Endothelial cell (in vitro differentiated cells): ENCODE results near the gene FADS1. TPM values are rescaled to one million over a fixed set of nuclear protein-coding genes. Genes with fewer than 3 reads are reported as not detected.

ENCODE experiments used
- DNase-seq: peaks from one replicate; pipeline ENCODE4 v3.0.0; 2021; ENCODE audit warnings: low spot score
- H3K27ac Mint-ChIP-seq: one replicate; pipeline ENCODE4 v1.8.0; 2021; ENCODE audit warnings: mixed read lengths, inconsistent platforms; ENCODE audit not compliant: unreplicated experiment
- H3K27me3 Mint-ChIP-seq: one replicate; pipeline ENCODE4 v1.8.0; 2021; ENCODE audit warnings: mild to moderate bottlenecking, moderate library complexity, mixed read lengths, inconsistent platforms; ENCODE audit not compliant: unreplicated experiment
- H3K36me3 Mint-ChIP-seq: one replicate; pipeline ENCODE4 v1.8.0; 2021; ENCODE audit warnings: mild to moderate bottlenecking, low read depth, mixed read lengths, inconsistent platforms; ENCODE audit not compliant: unreplicated experiment
- H3K4me1 Mint-ChIP-seq: one replicate; pipeline ENCODE4 v1.8.0; 2021; ENCODE audit warnings: mild to moderate bottlenecking, mixed read lengths, inconsistent platforms; ENCODE audit not compliant: unreplicated experiment
- H3K4me3 Mint-ChIP-seq: one replicate; pipeline ENCODE4 v1.8.0; 2021; ENCODE audit warnings: mild to moderate bottlenecking, mixed read lengths, inconsistent platforms; ENCODE audit not compliant: unreplicated experiment
- H3K9me3 Mint-ChIP-seq: one replicate; pipeline ENCODE4 v1.8.0; 2021; ENCODE audit warnings: mixed read lengths, inconsistent platforms; ENCODE audit not compliant: unreplicated experiment
- total RNA-seq: library from RNA; stranded (reverse); fragmentation: NEBNext Ultra II Directional; extraction: Animal tissue kit (Norgen Biotek cat#: 25700); gene quantifications from one replicate; pipeline ENCODE4 v1.2.1, GENCODE V29; 2021; ENCODE audit not compliant: unreplicated experiment
- TF ChIP-seq, protein P1 (sequence below): fragments of 200-600 bp; sonication (generic); IDR thresholded peaks from one replicate; pipeline ENCODE4 v1.5.0; 2021; ENCODE audit warnings: antibody characterized with exemption; ENCODE audit not compliant: unreplicated experiment

FADS1 gene
- total RNA-seq, 1 donor from 2014 or later, result 102 TPM

- Mint-ChIP-seq H3K9me3 (no peaks in the 10 kb centered on the region), H3K27me3 (peaks cover 7% of the 10 kb centered on the region), H3K27ac (no peak overlapping the region), H3K4me1 (no peaks in the 10 kb centered on the region), H3K36me3 (peaks cover 7% of the 10 kb centered on the region), H3K4me3 (no peak overlapping the region)
- no peak for DNase-seq
- TF ChIP-seq, protein P1, sequence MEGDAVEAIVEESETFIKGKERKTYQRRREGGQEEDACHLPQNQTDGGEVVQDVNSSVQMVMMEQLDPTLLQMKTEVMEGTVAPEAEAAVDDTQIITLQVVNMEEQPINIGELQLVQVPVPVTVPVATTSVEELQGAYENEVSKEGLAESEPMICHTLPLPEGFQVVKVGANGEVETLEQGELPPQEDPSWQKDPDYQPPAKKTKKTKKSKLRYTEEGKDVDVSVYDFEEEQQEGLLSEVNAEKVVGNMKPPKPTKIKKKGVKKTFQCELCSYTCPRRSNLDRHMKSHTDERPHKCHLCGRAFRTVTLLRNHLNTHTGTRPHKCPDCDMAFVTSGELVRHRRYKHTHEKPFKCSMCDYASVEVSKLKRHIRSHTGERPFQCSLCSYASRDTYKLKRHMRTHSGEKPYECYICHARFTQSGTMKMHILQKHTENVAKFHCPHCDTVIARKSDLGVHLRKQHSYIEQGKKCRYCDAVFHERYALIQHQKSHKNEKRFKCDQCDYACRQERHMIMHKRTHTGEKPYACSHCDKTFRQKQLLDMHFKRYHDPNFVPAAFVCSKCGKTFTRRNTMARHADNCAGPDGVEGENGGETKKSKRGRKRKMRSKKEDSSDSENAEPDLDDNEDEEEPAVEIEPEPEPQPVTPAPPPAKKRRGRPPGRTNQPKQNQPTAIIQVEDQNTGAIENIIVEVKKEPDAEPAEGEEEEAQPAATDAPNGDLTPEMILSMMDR, result no peak
These were observed 36.1 kb downstream of the FADS1 start for GRCh38 chr11:61780581-61781162.

DNA sequence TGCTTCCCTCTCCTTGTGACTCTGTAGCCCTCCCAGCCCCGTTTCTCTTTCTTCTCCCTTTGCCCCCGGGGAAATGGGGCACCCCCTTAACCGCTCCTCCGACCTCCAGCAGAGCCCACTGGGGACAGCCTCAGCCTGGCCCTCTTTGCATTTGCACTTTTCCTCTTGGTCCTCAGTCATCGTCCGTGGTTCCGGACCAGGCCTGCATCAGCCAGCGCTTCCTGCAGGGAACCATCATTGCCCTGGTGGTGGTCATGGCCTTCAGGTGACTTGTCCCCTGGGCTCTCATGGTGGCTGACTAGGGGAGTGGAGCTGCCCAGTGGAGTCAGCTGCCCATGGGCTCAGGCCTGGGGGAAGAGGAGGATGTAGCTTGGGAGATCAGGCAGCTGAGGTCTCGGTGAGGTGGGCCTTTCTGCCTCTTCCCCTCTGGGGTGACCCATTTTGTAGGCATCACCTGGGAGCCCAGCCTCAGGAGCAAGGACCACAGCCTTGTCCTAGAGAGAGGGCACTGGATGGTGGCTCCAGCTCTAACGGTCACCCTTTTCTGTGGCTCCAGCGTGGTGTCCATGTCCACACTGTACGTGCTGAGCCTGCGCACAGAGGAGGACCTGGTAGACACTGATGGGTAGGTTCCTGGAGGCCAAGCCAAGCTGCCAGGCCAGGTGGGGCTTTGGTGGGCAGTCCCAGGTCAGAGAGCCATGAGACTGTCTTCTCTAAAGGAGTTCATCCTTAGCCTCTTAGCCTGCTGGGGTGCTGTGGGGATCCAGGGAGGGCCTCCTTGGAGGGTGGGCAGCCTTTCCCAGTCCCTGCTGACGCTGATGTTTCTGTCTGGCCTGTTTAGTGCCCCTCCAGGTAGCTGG is 36.9 kb downstream of the FADS1 start:
- TF ChIP-seq, protein P1, result no peak
- no peak for DNase-seq
- Mint-ChIP-seq H3K9me3 (no peaks in the 10 kb centered on the region), H3K4me3 (no peak overlapping the region), H3K4me1 (no peaks in the 10 kb centered on the region), H3K27me3 (peaks cover 7% of the 10 kb centered on the region), H3K27ac (no peak overlapping the region), H3K36me3 (peaks cover 3% of the 10 kb centered on the region)

- DNase-seq, result no peak
- Mint-ChIP-seq H3K4me3 (no peak overlapping the region), H3K27me3 (peaks cover 8% of the 10 kb centered on the region), H3K36me3 (no peaks in the 10 kb centered on the region), H3K4me1 (no peaks in the 10 kb centered on the region), H3K27ac (peak overlapping the region; percentile 22), H3K9me3 (no peaks in the 10 kb centered on the region)
- TF ChIP-seq, protein P1, result no peak
These were observed 37.7 kb downstream of the FADS1 start for GRCh38 chr11:61778920-61779650.

DNA sequence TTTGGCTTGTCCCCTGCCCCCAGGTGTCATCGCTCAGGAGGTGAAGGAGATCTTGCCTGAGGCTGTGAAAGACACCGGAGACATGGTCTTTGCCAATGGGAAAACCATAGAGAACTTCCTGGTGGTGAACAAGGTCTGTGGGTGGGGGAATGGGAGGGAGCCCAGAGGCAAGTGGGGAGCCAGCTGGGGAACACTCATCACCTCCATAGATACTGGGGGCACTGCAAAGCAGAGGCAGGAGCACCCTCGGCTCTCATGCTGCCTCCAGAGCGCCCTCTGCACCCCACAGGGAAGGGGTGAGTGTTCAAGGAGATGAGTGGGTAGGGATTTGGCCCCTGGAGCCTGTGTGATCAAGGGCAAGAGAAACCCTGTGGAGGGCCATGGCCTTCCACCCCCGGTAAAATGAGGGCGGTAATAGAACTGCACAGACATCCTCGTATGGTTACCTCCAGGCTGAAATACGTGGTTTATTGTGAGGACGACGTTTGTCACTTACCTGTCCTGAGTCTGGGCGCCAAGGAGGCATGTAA is 38.4 kb downstream of the FADS1 start:
- DNase-seq, result no peak

More for the DNA sequence above, 38.4 kb downstream of the FADS1 start:
- TF ChIP-seq, protein P1, result no peak
- H3K27me3 Mint-ChIP-seq, result peaks cover 10% of the 10 kb centered on the region
- H3K4me1 Mint-ChIP-seq, result no peaks in the 10 kb centered on the region
- no peaks in the 10 kb centered on the region for H3K36me3 Mint-ChIP-seq
- no peak overlapping the region for H3K27ac Mint-ChIP-seq
- peak overlapping the region; percentile 59 for H3K4me3 Mint-ChIP-seq
- H3K9me3 Mint-ChIP-seq, result no peaks in the 10 kb centered on the region
